Stimulated activated naive CD8-positive, alpha-beta T cell treated with anti-CD3 and anti-CD28 coated beads, Interleukin-15, Interleukin-2, amounts not matched to agents 100 ng/mL and 50 ng/mL, for 24 hours (primary cell): ENCODE measurements around the gene INPP5E.
"Not testable (repeated sequence)": the region's sequence is repeated elsewhere in the genome, so short reads cannot be mapped to it uniquely, and the experiment has no call there.

Experiments used
- H3K27ac Mint-ChIP-seq: one replicate; pipeline ENCODE4 v1.8.0; 2021; ENCODE audit warnings: mild to moderate bottlenecking, mixed read lengths
- H3K27me3 Mint-ChIP-seq: one replicate; pipeline ENCODE4 v1.8.0; 2021; ENCODE audit warnings: mixed read lengths
- H3K36me3 Mint-ChIP-seq: one replicate; pipeline ENCODE4 v1.8.0; 2021; ENCODE audit warnings: low read depth, mixed read lengths
- H3K4me1 Mint-ChIP-seq: one replicate; pipeline ENCODE4 v1.8.0; 2021; ENCODE audit warnings: low read depth, mixed read lengths
- H3K4me3 Mint-ChIP-seq: one replicate; pipeline ENCODE4 v1.8.0; 2021; ENCODE audit warnings: mild to moderate bottlenecking, mixed read lengths
- H3K9me3 Mint-ChIP-seq: one replicate; pipeline ENCODE4 v1.8.0; 2021; ENCODE audit warnings: mixed read lengths

INPP5E gene

GRCh38 chr9:136430588-136431234 is 8.9 kb downstream of the INPP5E start:
- no peaks in the 10 kb centered on the region for H3K9me3 Mint-ChIP-seq
- H3K4me1 Mint-ChIP-seq, result peaks cover 2% of the 10 kb centered on the region
- no peak overlapping the region for H3K27ac Mint-ChIP-seq
- H3K27me3 Mint-ChIP-seq, result no peaks in the 10 kb centered on the region
- H3K4me3 Mint-ChIP-seq, result no peak overlapping the region
- peaks cover 17% of the 10 kb centered on the region for H3K36me3 Mint-ChIP-seq

GRCh38 chr9:136429683-136430491 is 9.8 kb downstream of the INPP5E start:
- Mint-ChIP-seq H3K4me3 (no peak overlapping the region), H3K36me3 (peaks cover 24% of the 10 kb centered on the region), H3K27me3 (no peaks in the 10 kb centered on the region), H3K9me3 (no peaks in the 10 kb centered on the region), H3K4me1 (peaks cover 7% of the 10 kb centered on the region), H3K27ac (no peak overlapping the region)

- peaks cover 8% of the 10 kb centered on the region for H3K4me1 Mint-ChIP-seq
- no peaks in the 10 kb centered on the region for H3K27me3 Mint-ChIP-seq
- peaks cover 30% of the 10 kb centered on the region for H3K36me3 Mint-ChIP-seq
- no peak overlapping the region for H3K27ac Mint-ChIP-seq
- H3K9me3 Mint-ChIP-seq, result no peaks in the 10 kb centered on the region
- H3K4me3 Mint-ChIP-seq, result no peak overlapping the region
These were observed 10.5 kb downstream of the INPP5E start for GRCh38 chr9:136429075-136429628.

GRCh38 chr9:136426787-136427186 is 12.9 kb downstream of the INPP5E start:
- H3K4me3 Mint-ChIP-seq, result no peak overlapping the region
- no peaks in the 10 kb centered on the region for H3K9me3 Mint-ChIP-seq
- peaks cover 39% of the 10 kb centered on the region for H3K36me3 Mint-ChIP-seq

GRCh38 chr9:136425367-136425766 is 14.3 kb downstream of the INPP5E start:
- not testable (repeated sequence) for H3K4me1 Mint-ChIP-seq, H3K27me3 Mint-ChIP-seq, H3K4me3 Mint-ChIP-seq, H3K27ac Mint-ChIP-seq, H3K9me3 Mint-ChIP-seq
- H3K36me3 Mint-ChIP-seq, result peaks cover 49% of the 10 kb centered on the region

More at GRCh38 chr9:136426787-136427186, 12.9 kb downstream of the INPP5E start:
- peaks cover 8% of the 10 kb centered on the region for H3K4me1 Mint-ChIP-seq
- no peak overlapping the region for H3K27ac Mint-ChIP-seq
- H3K27me3 Mint-ChIP-seq, result no peaks in the 10 kb centered on the region

GRCh38 chr9:136424750-136425362 is 14.8 kb downstream of the INPP5E start:
- H3K4me3 Mint-ChIP-seq, result no peak overlapping the region
- peaks cover 8% of the 10 kb centered on the region for H3K4me1 Mint-ChIP-seq
- peaks cover 50% of the 10 kb centered on the region for H3K36me3 Mint-ChIP-seq
- no peaks in the 10 kb centered on the region for H3K9me3 Mint-ChIP-seq
- no peaks in the 10 kb centered on the region for H3K27me3 Mint-ChIP-seq
- no peak overlapping the region for H3K27ac Mint-ChIP-seq

GRCh38 chr9:136423432-136424146 is 16.1 kb downstream of the INPP5E start:
- Mint-ChIP-seq H3K4me1 (peaks cover 8% of the 10 kb centered on the region), H3K27ac (no peak overlapping the region), H3K36me3 (peaks cover 60% of the 10 kb centered on the region), H3K27me3 (no peaks in the 10 kb centered on the region), H3K9me3 (no peaks in the 10 kb centered on the region), H3K4me3 (no peak overlapping the region)

- Mint-ChIP-seq H3K4me1 (peaks cover 8% of the 10 kb centered on the region), H3K36me3 (peaks cover 57% of the 10 kb centered on the region), H3K9me3 (no peaks in the 10 kb centered on the region), H3K27me3 (no peaks in the 10 kb centered on the region), H3K27ac (no peak overlapping the region), H3K4me3 (no peak overlapping the region)
These were observed 16.8 kb downstream of the INPP5E start for GRCh38 chr9:136422876-136423275.

GRCh38 chr9:136421791-136422190 is 17.9 kb downstream of the INPP5E start:
- Mint-ChIP-seq H3K4me3 (no peak overlapping the region), H3K36me3 (peaks cover 56% of the 10 kb centered on the region), H3K27me3 (no peaks in the 10 kb centered on the region), H3K4me1 (peaks cover 8% of the 10 kb centered on the region), H3K27ac (no peak overlapping the region), H3K9me3 (no peaks in the 10 kb centered on the region)

GRCh38 chr9:136419092-136419420 is 20.6 kb downstream of the INPP5E start:
- Mint-ChIP-seq H3K27ac (no peak overlapping the region), H3K27me3 (no peaks in the 10 kb centered on the region), H3K4me1 (no peaks in the 10 kb centered on the region), H3K4me3 (no peak overlapping the region), H3K36me3 (peaks cover 57% of the 10 kb centered on the region), H3K9me3 (no peaks in the 10 kb centered on the region)

- no peaks in the 10 kb centered on the region for H3K27me3 Mint-ChIP-seq
- peaks cover 63% of the 10 kb centered on the region for H3K36me3 Mint-ChIP-seq
- no peak overlapping the region for H3K27ac Mint-ChIP-seq
These were observed 21.2 kb downstream of the INPP5E start for GRCh38 chr9:136418182-136419091.

GRCh38 chr9:136416914-136417313 is 22.7 kb downstream of the INPP5E start:
- Mint-ChIP-seq H3K27me3 (no peaks in the 10 kb centered on the region), H3K9me3 (no peaks in the 10 kb centered on the region), H3K27ac (no peak overlapping the region), H3K4me1 (peaks cover 10% of the 10 kb centered on the region), H3K4me3 (no peak overlapping the region), H3K36me3 (peaks cover 69% of the 10 kb centered on the region)

More at GRCh38 chr9:136418182-136419091, 21.2 kb downstream of the INPP5E start:
- Mint-ChIP-seq H3K4me1 (peaks cover 5% of the 10 kb centered on the region), H3K9me3 (no peaks in the 10 kb centered on the region), H3K4me3 (no peak overlapping the region)

GRCh38 chr9:136416427-136416826 is 23.2 kb downstream of the INPP5E start:
- Mint-ChIP-seq H3K27me3 (no peaks in the 10 kb centered on the region), H3K4me3 (no peak overlapping the region), H3K4me1 (peaks cover 15% of the 10 kb centered on the region), H3K9me3 (no peaks in the 10 kb centered on the region), H3K36me3 (peaks cover 69% of the 10 kb centered on the region), H3K27ac (no peak overlapping the region)

- Mint-ChIP-seq H3K36me3 (peaks cover 60% of the 10 kb centered on the region), H3K9me3 (no peaks in the 10 kb centered on the region), H3K4me3 (peak overlapping the region; percentile 37), H3K4me1 (peaks cover 40% of the 10 kb centered on the region), H3K27me3 (no peaks in the 10 kb centered on the region), H3K27ac (no peak overlapping the region)
These were observed 26.7 kb downstream of the INPP5E start for GRCh38 chr9:136412962-136413361.
